Heart left ventricle (tissue), 16 donors: ENCODE measurements around the gene KHK. TPM values are rescaled to one million over a fixed set of nuclear protein-coding genes. Genes with fewer than 3 reads are reported as not detected.

Source experiments
- ATAC-seq, 4 donors: fragments of 200-7000 bp; cut with Tn5 transposase; one replicate each; pipeline ENCODE4 v1.9.1; 2020 to 2022; ENCODE audit warnings: moderate library complexity in 4 of 4, mild to moderate bottlenecking in 3 of 4, moderate number of reproducible peaks in 1 of 4
- DNase-seq, 5 donors: peaks; one replicate each; pipeline ENCODE4 v3.0.0-alpha.2; 2020
- H3K27ac ChIP-seq, 12 donors: fragments of 200-600 bp; sonication (generic) in 4 of 12; one replicate each; pipeline versions ENCODE4 v1.5.0 to v1.8.0; 2016 to 2022; ENCODE audit warnings: mild to moderate bottlenecking in 2 of 12
- H3K27me3 ChIP-seq, 9 donors: fragments of 200-600 bp; sonication (generic) in 2 of 9; one replicate each; pipeline versions ENCODE4 v1.5.1 to v1.8.0; 2016 to 2022; ENCODE audit warnings: mild to moderate bottlenecking in 3 of 9
- H3K36me3 ChIP-seq, 9 donors: fragments of 200-600 bp; sonication (generic) in 2 of 9; one replicate each; pipeline versions ENCODE4 v1.5.0 to v1.8.0; 2018 to 2022; ENCODE audit warnings: mild to moderate bottlenecking in 2 of 9
- H3K4me1 ChIP-seq, 12 donors: fragments of 200-600 bp; sonication (generic) in 4 of 12; one replicate each; pipeline versions ENCODE4 v1.5.0 to v1.8.0; 2016 to 2022; ENCODE audit warnings: mild to moderate bottlenecking in 3 of 12
- H3K4me3 ChIP-seq, 12 donors: fragments of 200-600 bp; sonication (generic) in 4 of 12; one replicate each; pipeline versions ENCODE4 v1.5.0 to v1.8.0; 2017 to 2022; ENCODE audit warnings: mild to moderate bottlenecking in 9 of 12, moderate library complexity in 4 of 12
- H3K9me3 ChIP-seq, 12 donors: fragments of 200-600 bp; sonication (generic) in 4 of 12; one replicate each; pipeline versions ENCODE4 v1.5.0 to v1.8.0; 2016 to 2022; ENCODE audit warnings: mild to moderate bottlenecking in 1 of 12
- CTCF ChIP-seq, 12 donors: fragments of 200-600 bp; sonication (generic) in 4 of 12; IDR thresholded peaks; one replicate each; pipeline versions ENCODE4 v1.5.0 to v1.8.0; 2018 to 2022; ENCODE audit warnings: antibody characterized with exemption in 12 of 12, mild to moderate bottlenecking in 5 of 12
- POLR2A ChIP-seq, 2 donors: fragments of 450-650 bp; IDR thresholded peaks; one replicate each; pipeline ENCODE4 v1.6.1; 2017; ENCODE audit warnings: antibody characterized with exemption in 2 of 2, mild to moderate bottlenecking in 2 of 2, moderate library complexity in 2 of 2
- WGBS, 4 donors: extraction: QIAGEN DNeasy Blood & Tissue Kit in 2 of 4; methylation state at CpG; one replicate each; pipeline versions ENCODE4 v1.1.5 to v1.1.7; 2013 to 2018; 5-methylcytosine and 5-hydroxymethylcytosine counted together
- intact Hi-C, 10 donors: fragments of 100-400 bp; cut with DNase I; formaldehyde crosslinking; loops; one replicate each; pipeline versions ENCODE4 v1.11.1 to v1.14.2; 2022
- polyA plus RNA-seq, 2 donors: library from polyadenylated mRNA; stranded (reverse); fragments of 200-250 nt; gene quantifications; one replicate each; pipeline ENCODE4 v1.2.3, GENCODE V29; 2013
- total RNA-seq, 9 donors: library from RNA; depleted of rRNA in 2 of 9; stranded (reverse); fragments of >200 nt in 2 of 9; fragmentation: NEBNext Ultra II Directional in 3 of 9; extraction: Animal tissue kit (Norgen Biotek cat#: 25700) in 3 of 9; gene quantifications; one replicate each; pipeline versions ENCODE4 v1.1.0 to v1.2.4, GENCODE V29; 2016 to 2023
- donor health status: ischemic (EF 13 %, LVEDD 7.1; RV severe dilation, severe dysfunction).
- donor health status: healthy with polysubstance abuse.
- donor health status: DM: no; HTN: yes; CAD: no.
- donor health status: DM: no; HTN: no; CAD: no.
- donor health status: ischemic (EF 25% LVEDD 6.9; RV normal size, moderate dysfunction).
- donor health status: ischemic (EF 25% LVEDD 5.7; RV mildly dilated, moderate dysfunction).
- donor health status: healthy.
- donor health status: DM: yes; HTN: yes; CAD: no.
- donor health status: ischemic (EF 35%, LVEDD 5.7; RV mildly dilated, moderate dysfunction).
- donor health status: nonischemic (EF 11% LVEDD 7.7; RV severe dilation, severe dysfunction).
- donor health status: DM: yes; HTN: yes; CAD: no.
- donor health status: PGD.
- donor health status: ischemic (EF 29% LVEDD 5.4; RV normal size, mild dysfunction).
- donor health status: nonischemic (EF 23%, LVEDD 6.1; RV moderate dilation, normal function).

Gene KHK
- total and polyA plus RNA-seq, 11 donors = 0.89 to 3.9 (median 1.8) TPM

GRCh38 chr2:27093430-27094352, 7.1 kb downstream of the KHK start:
- Histone ChIP-seq H3K4me3 (no peak overlapping the region), H3K27me3 (no peaks in the 10 kb centered on the region), H3K4me1 (peaks cover 0 to 20% (median 8%) of the 10 kb centered on the region in 12 donors), H3K27ac (no peak overlapping the region), H3K9me3 (no peaks in the 10 kb centered on the region), H3K36me3 (no peaks in the 10 kb centered on the region)
- DNase-seq (no peak), ATAC-seq (no peak)
- 85 to 97% (median 88%) methylated on average over 5 to 6 of the region's 6 CpGs for WGBS, 4 donors
- intact Hi-C loops = loop anchor here in 2 of 10 donors (10.0 kb wide), 2 partner anchors 191 to 249 kb away; partner anchors contain the start of genes DPYSL5 (in 1 of the 2) and TRIM54 (in 1 of the 2)
- TF ChIP-seq CTCF (IDR thresholded peaks at IDR 0.05) (no peak), POLR2A (IDR thresholded peaks at IDR 0.05) (no peak)

- DNase-seq (no peak), ATAC-seq (no peak)
- Histone ChIP-seq H3K36me3 (no peaks in the 10 kb centered on the region), H3K27ac (no peak overlapping the region), H3K27me3 (no peaks in the 10 kb centered on the region), H3K4me3 (no peak overlapping the region), H3K4me1 (peaks cover 0 to 20% (median 8%) of the 10 kb centered on the region in 12 donors), H3K9me3 (no peaks in the 10 kb centered on the region)
- TF ChIP-seq POLR2A (IDR thresholded peaks at IDR 0.05) (no peak), CTCF (IDR thresholded peaks at IDR 0.05) (no peak)
- intact Hi-C loops = loop anchor here in 2 of 10 donors (10.0 kb wide), 2 partner anchors 190 to 250 kb away; partner anchors contain the start of genes DPYSL5 (in 1 of the 2) and TRIM54 (in 1 of the 2)
- WGBS, 4 donors = 92 to 95% (median 94%) methylated on average over 24 of the region's 24 CpGs
These were observed 7.9 kb downstream of the KHK start for GRCh38 chr2:27094353-27094984.

GRCh38 chr2:27095427-27095744, 8.8 kb downstream of the KHK start:
- ATAC-seq (no peak), DNase-seq (no peak)
- no peak overlapping the region for H3K4me3 ChIP-seq
- 92 to 100% (median 97%) methylated on average over 2 of the region's 2 CpGs for WGBS, 4 donors
- H3K36me3 ChIP-seq = no peaks in the 10 kb centered on the region
- H3K27ac ChIP-seq = no peak overlapping the region
- H3K9me3 ChIP-seq = no peaks in the 10 kb centered on the region
- no peaks in the 10 kb centered on the region for H3K27me3 ChIP-seq
- TF ChIP-seq CTCF (IDR thresholded peaks at IDR 0.05) (no peak), POLR2A (IDR thresholded peaks at IDR 0.05) (no peak)
- H3K4me1 ChIP-seq = peaks cover 0 to 20% (median 8%) of the 10 kb centered on the region in 12 donors
- intact Hi-C loops = loop anchor here in 7 of 10 donors (5.0 to 10.0 kb wide), 6 partner anchors 97 to 251 kb away; partner anchors contain the start of genes TRIM54 (in 4 of the 7), DNAJC5G (in 1 of the 7) and DPYSL5 (in 1 of the 7)
